Measurements from ENCODE around the gene PLLP. TPM values are rescaled to one million over a fixed set of nuclear protein-coding genes. Genes with fewer than 3 reads are reported as not detected.
"Not testable (repeated sequence)": the region's sequence is repeated elsewhere in the genome, so short reads cannot be mapped to it uniquely, and the experiment has no call there.

Gene PLLP
- total RNA-seq, 5 donors from 2014 or later (not counting 1 experiment from before 2014, with no cell fraction given): 1.4 to 4.3 (median 3.3) TPM

- Mint-ChIP-seq H3K27ac (no peak overlapping the region), H3K4me1 (peaks cover 27 to 46% (median 36%) of the 10 kb centered on the region in 3 donors), H3K36me3 (no peaks in the 10 kb centered on the region), H3K27me3 (no peaks in the 10 kb centered on the region), H3K4me3 (no peak overlapping the region), H3K9me3 (no peaks in the 10 kb centered on the region)
- CTCF ChIA-PET: no interaction called here
- Histone ChIP-seq H3K27me3 (replicated peaks in 1 of 2; ENCODE audit: control insufficient read depth in 2 of 2, extremely low read depth in 1 of 2, insufficient read depth in 2 of 2, low read length in 1 of 2) (no peaks in the 10 kb centered on the region), H3K4me3 (ENCODE audit: control insufficient read depth in 1 of 2, extremely low read depth in 1 of 2, low read length in 1 of 2) (no peak overlapping the region), H3K4me1 (ENCODE audit: control insufficient read depth in 1 of 2, extremely low read depth in 1 of 2, insufficient read depth in 2 of 2, low read length in 2 of 2) (peaks cover 21 to 38% of the 10 kb centered on the region in 2 experiments), H3K27ac (ENCODE audit: low read length) (no peak overlapping the region), H3K9me3 (no peaks in the 10 kb centered on the region), H3K36me3 (ENCODE audit: control insufficient read depth in 2 of 2, extremely low read depth in 1 of 2, insufficient read depth in 1 of 2, low read length in 1 of 2) (no peaks in the 10 kb centered on the region)
- POLR2A ChIA-PET: no interaction called here
- DNase-seq (no peak), ATAC-seq (replicated peaks in 1 of 4) (no peak)
- WGBS (ENCODE audit: insufficient coverage): 92% methylated on average over 6 of the region's 7 CpGs
These were observed 13.5 kb downstream of the PLLP start for GRCh38 chr16:57271063-57271345.

GRCh38 chr16:57270221-57271062 lies 14.0 kb downstream of the PLLP start:
- Mint-ChIP-seq H3K4me3 (no peak overlapping the region), H3K36me3 (no peaks in the 10 kb centered on the region), H3K4me1 (peaks cover 32 to 47% (median 35%) of the 10 kb centered on the region in 3 donors), H3K27me3 (no peaks in the 10 kb centered on the region), H3K27ac (peak overlapping the region in 1 of 2 donors; percentile 66), H3K9me3 (no peaks in the 10 kb centered on the region)
- ChIA-PET POLR2A (no interaction called here), CTCF (interaction anchor here in 1 of 2 donors (0.6 kb wide), 1 partner anchor 177 kb away, joined by 9 read pairs; no protein-coding TSS in a partner anchor)
- H3K27ac ChIP-seq (ENCODE audit: low read length): no peak overlapping the region
- no peaks in the 10 kb centered on the region for H3K9me3 ChIP-seq
- no peaks in the 10 kb centered on the region for H3K36me3 ChIP-seq (ENCODE audit: control insufficient read depth in 2 of 2, extremely low read depth in 1 of 2, insufficient read depth in 1 of 2, low read length in 1 of 2)
- peaks cover 26 to 43% of the 10 kb centered on the region in 2 experiments for H3K4me1 ChIP-seq (ENCODE audit: control insufficient read depth in 1 of 2, extremely low read depth in 1 of 2, insufficient read depth in 2 of 2, low read length in 2 of 2)
- ATAC-seq (replicated peaks in 1 of 4): no peak
- no peak overlapping the region for H3K4me3 ChIP-seq (ENCODE audit: control insufficient read depth in 1 of 2, extremely low read depth in 1 of 2, low read length in 1 of 2)
- no peak for DNase-seq
- 89% methylated on average over 16 of the region's 25 CpGs for WGBS (ENCODE audit: insufficient coverage)
- no peaks in the 10 kb centered on the region for H3K27me3 ChIP-seq (replicated peaks in 1 of 2; ENCODE audit: control insufficient read depth in 2 of 2, extremely low read depth in 1 of 2, insufficient read depth in 2 of 2, low read length in 1 of 2)

GRCh38 chr16:57268804-57269800 lies 15.4 kb downstream of the PLLP start:
- Histone ChIP-seq H3K9me3 (no peaks in the 10 kb centered on the region), H3K36me3 (ENCODE audit: control insufficient read depth in 2 of 2, extremely low read depth in 1 of 2, insufficient read depth in 1 of 2, low read length in 1 of 2) (no peaks in the 10 kb centered on the region), H3K4me1 (ENCODE audit: control insufficient read depth in 1 of 2, extremely low read depth in 1 of 2, insufficient read depth in 2 of 2, low read length in 2 of 2) (peaks cover 27 to 55% of the 10 kb centered on the region in 2 experiments), H3K27ac (ENCODE audit: low read length) (peak overlapping the region; percentile 58), H3K4me3 (ENCODE audit: control insufficient read depth in 1 of 2, extremely low read depth in 1 of 2, low read length in 1 of 2) (no peak overlapping the region), H3K27me3 (replicated peaks in 1 of 2; ENCODE audit: control insufficient read depth in 2 of 2, extremely low read depth in 1 of 2, insufficient read depth in 2 of 2, low read length in 1 of 2) (no peaks in the 10 kb centered on the region)
- peak in 2 of 35 experiments; percentile 11 to 33 for DNase-seq
- Mint-ChIP-seq H3K9me3 (no peaks in the 10 kb centered on the region), H3K4me3 (peak overlapping the region in 1 of 3 donors; percentile 54), H3K4me1 (peaks cover 36 to 53% (median 38%) of the 10 kb centered on the region in 3 donors), H3K27me3 (no peaks in the 10 kb centered on the region), H3K27ac (peak overlapping the region; percentile 86 to 97), H3K36me3 (no peaks in the 10 kb centered on the region)
- POLR2A ChIA-PET: no interaction called here
- CTCF ChIA-PET: interaction anchor here in 1 of 2 donors (0.6 kb wide), 1 partner anchor 12 kb away, joined by 3 read pairs; no protein-coding TSS in a partner anchor
- 72% methylated on average over 10 of the region's 14 CpGs for WGBS (ENCODE audit: insufficient coverage)
- no peak for ATAC-seq (replicated peaks in 1 of 4)

- H3K9me3 ChIP-seq; H3K27me3 ChIP-seq (replicated peaks in 1 of 2; ENCODE audit: control insufficient read depth in 2 of 2, extremely low read depth in 1 of 2, insufficient read depth in 2 of 2, low read length in 1 of 2); H3K9me3 Mint-ChIP-seq; CTCF ChIA-PET; H3K4me3 ChIP-seq (ENCODE audit: control insufficient read depth in 1 of 2, extremely low read depth in 1 of 2, low read length in 1 of 2); H3K36me3 Mint-ChIP-seq; H3K27me3 Mint-ChIP-seq; POLR2A ChIA-PET; H3K36me3 ChIP-seq (ENCODE audit: control insufficient read depth in 2 of 2, extremely low read depth in 1 of 2, insufficient read depth in 1 of 2, low read length in 1 of 2): not testable (repeated sequence)
- peak overlapping the region; percentile 86 to 97 for H3K27ac Mint-ChIP-seq
- peak overlapping the region; percentile 9 to 54 (median 10) for H3K4me3 Mint-ChIP-seq
- peaks cover 36 to 54% (median 41%) of the 10 kb centered on the region in 3 donors for H3K4me1 Mint-ChIP-seq
- Histone ChIP-seq H3K27ac (ENCODE audit: low read length) (peak overlapping the region; percentile 42), H3K4me1 (ENCODE audit: control insufficient read depth in 1 of 2, extremely low read depth in 1 of 2, insufficient read depth in 2 of 2, low read length in 2 of 2) (peaks cover 27 to 56% of the 10 kb centered on the region in 2 experiments)
- ATAC-seq (replicated peaks in 1 of 4) (peak in 2 of 4 experiments; percentile 17 to 34), DNase-seq (peak in 5 of 35 experiments; percentile 16 to 52 (median 17))
- WGBS (ENCODE audit: insufficient coverage): no CpG with 5 or more reads among the region's 2 CpGs
These were observed 17.1 kb downstream of the PLLP start for GRCh38 chr16:57267343-57267742.

- Mint-ChIP-seq H3K4me1 (peaks cover 36 to 54% (median 41%) of the 10 kb centered on the region in 3 donors), H3K36me3 (no peaks in the 10 kb centered on the region), H3K27me3 (no peaks in the 10 kb centered on the region), H3K9me3 (no peaks in the 10 kb centered on the region), H3K27ac (peak overlapping the region; percentile 86 to 97), H3K4me3 (peak overlapping the region; percentile 10 to 54 (median 32))
- peak; percentile 85 to 91 (median 88) for ATAC-seq (replicated peaks in 1 of 4)
- Histone ChIP-seq H3K27ac (ENCODE audit: low read length) (peak overlapping the region; percentile 42), H3K4me1 (ENCODE audit: control insufficient read depth in 1 of 2, extremely low read depth in 1 of 2, insufficient read depth in 2 of 2, low read length in 2 of 2) (peaks cover 27 to 56% of the 10 kb centered on the region in 2 experiments), H3K4me3 (ENCODE audit: control insufficient read depth in 1 of 2, extremely low read depth in 1 of 2, low read length in 1 of 2) (no peak overlapping the region), H3K9me3 (no peaks in the 10 kb centered on the region), H3K36me3 (ENCODE audit: control insufficient read depth in 2 of 2, extremely low read depth in 1 of 2, insufficient read depth in 1 of 2, low read length in 1 of 2) (no peaks in the 10 kb centered on the region), H3K27me3 (replicated peaks in 1 of 2; ENCODE audit: control insufficient read depth in 2 of 2, extremely low read depth in 1 of 2, insufficient read depth in 2 of 2, low read length in 1 of 2) (no peaks in the 10 kb centered on the region)
- WGBS (ENCODE audit: insufficient coverage): 10% methylated on average over 2 of the region's 6 CpGs
- POLR2A ChIA-PET: no interaction called here
- CTCF ChIA-PET: no interaction called here
- peak in 33 of 35 experiments; percentile 22 to 85 (median 60) for DNase-seq
These were observed 17.8 kb downstream of the PLLP start for GRCh38 chr16:57266531-57267260.

Measured in T-cell (primary cell).